ENCODE data around the gene MRRF.

- TF ChIP-seq, protein P1, sequence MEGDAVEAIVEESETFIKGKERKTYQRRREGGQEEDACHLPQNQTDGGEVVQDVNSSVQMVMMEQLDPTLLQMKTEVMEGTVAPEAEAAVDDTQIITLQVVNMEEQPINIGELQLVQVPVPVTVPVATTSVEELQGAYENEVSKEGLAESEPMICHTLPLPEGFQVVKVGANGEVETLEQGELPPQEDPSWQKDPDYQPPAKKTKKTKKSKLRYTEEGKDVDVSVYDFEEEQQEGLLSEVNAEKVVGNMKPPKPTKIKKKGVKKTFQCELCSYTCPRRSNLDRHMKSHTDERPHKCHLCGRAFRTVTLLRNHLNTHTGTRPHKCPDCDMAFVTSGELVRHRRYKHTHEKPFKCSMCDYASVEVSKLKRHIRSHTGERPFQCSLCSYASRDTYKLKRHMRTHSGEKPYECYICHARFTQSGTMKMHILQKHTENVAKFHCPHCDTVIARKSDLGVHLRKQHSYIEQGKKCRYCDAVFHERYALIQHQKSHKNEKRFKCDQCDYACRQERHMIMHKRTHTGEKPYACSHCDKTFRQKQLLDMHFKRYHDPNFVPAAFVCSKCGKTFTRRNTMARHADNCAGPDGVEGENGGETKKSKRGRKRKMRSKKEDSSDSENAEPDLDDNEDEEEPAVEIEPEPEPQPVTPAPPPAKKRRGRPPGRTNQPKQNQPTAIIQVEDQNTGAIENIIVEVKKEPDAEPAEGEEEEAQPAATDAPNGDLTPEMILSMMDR (IDR thresholded peaks at IDR 0.05 in 4 of 5, conservative IDR thresholded peaks at IDR 0.05 in 1 of 5), result no peak
- no peak for TF ChIP-seq POLR2A (IDR thresholded peaks at IDR 0.05)
Measured at GRCh38 chr9:122215663-122216062, 49.0 kb upstream of the MRRF start.
